BLaER1 (cell line): ENCODE data around the gene TNRC18.
"Not testable (repeated sequence)": the region's sequence is repeated elsewhere in the genome, so short reads cannot be mapped to it uniquely, and the experiment has no call there.

Source experiments
- H3K27ac ChIP-seq: shearing (Covaris generic); formaldehyde crosslinking; 2 replicates; pipeline ENCODE4 v1.8.1; 2022
- H3K27me3 ChIP-seq: shearing (Covaris generic); formaldehyde crosslinking; 2 replicates; pipeline ENCODE4 v1.8.1; 2022
- H3K36me3 ChIP-seq: shearing (Covaris generic); formaldehyde crosslinking; 2 replicates; pipeline ENCODE4 v1.8.1; 2022
- H3K4me1 ChIP-seq: shearing (Covaris generic); formaldehyde crosslinking; 2 replicates; pipeline ENCODE4 v1.8.1; 2022
- H3K4me2 ChIP-seq: shearing (Covaris generic); formaldehyde crosslinking; 2 replicates; pipeline ENCODE4 v1.8.1; 2022
- H3K4me3 ChIP-seq: shearing (Covaris generic); formaldehyde crosslinking; 2 replicates; pipeline ENCODE4 v1.8.1; 2022
- H3K9ac ChIP-seq: shearing (Covaris generic); formaldehyde crosslinking; 2 replicates; pipeline ENCODE4 v1.8.1; 2022
- H3K9me3 ChIP-seq: shearing (Covaris generic); formaldehyde crosslinking; 2 replicates; pipeline ENCODE4 v1.8.1; 2022
- H4K20me1 ChIP-seq: shearing (Covaris generic); formaldehyde crosslinking; 2 replicates; pipeline ENCODE4 v1.8.1; 2022
- Cebpa-rat ChIP-seq: shearing (Covaris generic); IDR thresholded peaks from 2 replicates; pipeline ENCODE4 v1.8.1; 2022

TNRC18 gene

GRCh38 chr7:5363729-5364128, 59.9 kb downstream of the TNRC18 start:
- Histone ChIP-seq H3K27me3 (no peaks in the 10 kb centered on the region), H4K20me1 (peaks cover 79% of the 10 kb centered on the region), H3K4me2 (peak overlapping the region; percentile 86), H3K4me3 (no peak overlapping the region), H3K9me3 (no peaks in the 10 kb centered on the region), H3K9ac (no peak overlapping the region; the same call in 1 of the 2 replicates), H3K36me3 (peaks cover 37% of the 10 kb centered on the region), H3K27ac (no peak overlapping the region), H3K4me1 (peaks cover 61% of the 10 kb centered on the region)
- no peak for TF ChIP-seq Cebpa-rat

- Histone ChIP-seq H4K20me1 (peaks cover 66% of the 10 kb centered on the region), H3K9me3 (no peaks in the 10 kb centered on the region), H3K4me2 (peak overlapping the region; percentile 86), H3K27ac (peak overlapping the region; percentile 58; the same call in 1 of the 2 replicates), H3K27me3 (no peaks in the 10 kb centered on the region), H3K9ac (no peak overlapping the region), H3K4me1 (peaks cover 55% of the 10 kb centered on the region), H3K36me3 (peaks cover 49% of the 10 kb centered on the region), H3K4me3 (peak overlapping the region; percentile 20; the same call in 1 of the 2 replicates)
- no peak for TF ChIP-seq Cebpa-rat
Observed at GRCh38 chr7:5362466-5362865, 61.2 kb downstream of the TNRC18 start.

GRCh38 chr7:5361446-5362127, 62.0 kb downstream of the TNRC18 start:
- H3K27me3 ChIP-seq: no peaks in the 10 kb centered on the region
- H3K4me2 ChIP-seq: peak overlapping the region; percentile 86
- no peak for TF ChIP-seq Cebpa-rat
- peaks cover 49% of the 10 kb centered on the region for H3K4me1 ChIP-seq
- H3K4me3 ChIP-seq: 0 out of 2 replicates have a peak overlapping the region, but pooled peaks have one; percentile 20
- H3K9me3 ChIP-seq: no peaks in the 10 kb centered on the region
- no peak overlapping the region for H3K27ac ChIP-seq
- H3K36me3 ChIP-seq: peaks cover 58% of the 10 kb centered on the region
- H4K20me1 ChIP-seq: peaks cover 57% of the 10 kb centered on the region
- H3K9ac ChIP-seq: no peak overlapping the region

- no peak for TF ChIP-seq Cebpa-rat
- H3K9ac ChIP-seq: no peak overlapping the region
- no peaks in the 10 kb centered on the region for H3K9me3 ChIP-seq
- no peak overlapping the region for H3K27ac ChIP-seq
- H3K36me3 ChIP-seq: peaks cover 64% of the 10 kb centered on the region
- peaks cover 51% of the 10 kb centered on the region for H4K20me1 ChIP-seq
- H3K4me3 ChIP-seq: no peak overlapping the region
- H3K4me2 ChIP-seq: no peak overlapping the region
- H3K4me1 ChIP-seq: peaks cover 43% of the 10 kb centered on the region
- H3K27me3 ChIP-seq: no peaks in the 10 kb centered on the region
Observed at GRCh38 chr7:5360971-5361370, 62.7 kb downstream of the TNRC18 start.

- Histone ChIP-seq H3K9me3 (no peaks in the 10 kb centered on the region), H3K27me3 (no peaks in the 10 kb centered on the region), H3K36me3 (peaks cover 69% of the 10 kb centered on the region), H3K4me1 (peaks cover 38% of the 10 kb centered on the region), H3K9ac (no peak overlapping the region), H3K4me3 (no peak overlapping the region), H3K4me2 (no peak overlapping the region), H4K20me1 (peaks cover 49% of the 10 kb centered on the region), H3K27ac (no peak overlapping the region)
- no peak for TF ChIP-seq Cebpa-rat
Observed at GRCh38 chr7:5360451-5360850, 63.2 kb downstream of the TNRC18 start.

- Histone ChIP-seq H4K20me1 (peaks cover 49% of the 10 kb centered on the region), H3K4me1 (peaks cover 38% of the 10 kb centered on the region), H3K36me3 (peaks cover 73% of the 10 kb centered on the region)
- H3K4me3 ChIP-seq, H3K4me2 ChIP-seq, H3K27ac ChIP-seq, H3K27me3 ChIP-seq, H3K9me3 ChIP-seq, H3K9ac ChIP-seq: not testable (repeated sequence)
Observed at GRCh38 chr7:5360021-5360420, 63.6 kb downstream of the TNRC18 start.

- TF ChIP-seq Cebpa-rat: no peak
- no peak overlapping the region for H3K27ac ChIP-seq
- peaks cover 77% of the 10 kb centered on the region for H3K36me3 ChIP-seq
- H3K4me2 ChIP-seq: no peak overlapping the region
- H3K27me3 ChIP-seq: no peaks in the 10 kb centered on the region
- H3K9me3 ChIP-seq: no peaks in the 10 kb centered on the region
- H3K4me3 ChIP-seq: no peak overlapping the region
- H3K4me1 ChIP-seq: peaks cover 38% of the 10 kb centered on the region
- peaks cover 49% of the 10 kb centered on the region for H4K20me1 ChIP-seq
- H3K9ac ChIP-seq: no peak overlapping the region
Observed at GRCh38 chr7:5359344-5359743, 64.3 kb downstream of the TNRC18 start.

- H3K36me3 ChIP-seq: peaks cover 91% of the 10 kb centered on the region
- H4K20me1 ChIP-seq: peaks cover 49% of the 10 kb centered on the region
- H3K9me3 ChIP-seq: no peaks in the 10 kb centered on the region
Observed at GRCh38 chr7:5357951-5358350, 65.7 kb downstream of the TNRC18 start.

GRCh38 chr7:5356751-5357119, 66.9 kb downstream of the TNRC18 start:
- no peaks in the 10 kb centered on the region for H3K27me3 ChIP-seq
- H3K9ac ChIP-seq: no peak overlapping the region
- no peak overlapping the region for H3K4me3 ChIP-seq
- H3K27ac ChIP-seq: no peak overlapping the region
- peaks cover 49% of the 10 kb centered on the region for H4K20me1 ChIP-seq
- H3K36me3 ChIP-seq: peaks cover 97% of the 10 kb centered on the region
- peaks cover 34% of the 10 kb centered on the region for H3K4me1 ChIP-seq
- no peak overlapping the region for H3K4me2 ChIP-seq
- no peak for TF ChIP-seq Cebpa-rat
- no peaks in the 10 kb centered on the region for H3K9me3 ChIP-seq

More at GRCh38 chr7:5357951-5358350, 65.7 kb downstream of the TNRC18 start:
- no peak for TF ChIP-seq Cebpa-rat
- Histone ChIP-seq H3K27me3 (no peaks in the 10 kb centered on the region), H3K4me2 (no peak overlapping the region), H3K4me1 (peaks cover 38% of the 10 kb centered on the region), H3K9ac (no peak overlapping the region), H3K4me3 (no peak overlapping the region), H3K27ac (no peak overlapping the region)

- no peak for TF ChIP-seq Cebpa-rat
- Histone ChIP-seq H3K9ac (no peak overlapping the region), H3K36me3 (peaks cover 85% of the 10 kb centered on the region), H3K9me3 (no peaks in the 10 kb centered on the region), H3K4me2 (peak overlapping the region; percentile 46), H3K4me1 (peaks cover 34% of the 10 kb centered on the region), H3K4me3 (no peak overlapping the region), H3K27me3 (no peaks in the 10 kb centered on the region), H4K20me1 (peaks cover 50% of the 10 kb centered on the region), H3K27ac (no peak overlapping the region)
Observed at GRCh38 chr7:5354460-5355232, 69.0 kb downstream of the TNRC18 start.
